Thyroid gland (tissue), 4 donors: ENCODE data around the gene MAMSTR.
"Not testable (repeated sequence)": the region's sequence is repeated elsewhere in the genome, so short reads cannot be mapped to it uniquely, and the experiment has no call there.

ENCODE experiments used
- CTCF ChIP-seq, 6 experiments: fragments of 200-600 bp in 3 of 6; fragments of 450-650 bp in 3 of 6; sonication (generic) in 3 of 6; IDR thresholded peaks; one replicate each; pipeline ENCODE4 v1.5.1; 2016 to 2019; ENCODE audit warnings: antibody characterized with exemption in 6 of 6, mild to moderate bottlenecking in 2 of 6, inconsistent platforms in 1 of 6, moderate library complexity in 1 of 6
- POLR2A ChIP-seq, 2 donors: fragments of 450-650 bp; IDR thresholded peaks; one replicate each; pipeline ENCODE4 v1.6.1; 2017; ENCODE audit warnings: antibody characterized with exemption in 2 of 2, mild to moderate bottlenecking in 2 of 2, moderate library complexity in 1 of 2

- not testable (repeated sequence) for TF ChIP-seq CTCF, POLR2A (IDR thresholded peaks at IDR 0.05)
Measured at GRCh38 chr19:48693629-48694028, 25.9 kb downstream of the MAMSTR start.
